WTC11 (cell line): ENCODE data around the gene ZNF350.

ENCODE experiments used
- CREB1 ChIP-seq: sonication (generic); formaldehyde crosslinking; IDR thresholded peaks from 2 replicates; pipeline ENCODE4 v1.8.0; 2023; ENCODE audit warnings: mild to moderate bottlenecking, missing genetic modification reagents
- CREM ChIP-seq: sonication (generic); formaldehyde crosslinking; IDR thresholded peaks from 2 replicates; pipeline ENCODE4 v1.8.1; 2022; ENCODE audit warnings: mild to moderate bottlenecking, missing genetic modification reagents, moderate library complexity
- MXD4 ChIP-seq: fragments of 250-450 bp; sonication (Bioruptor Pico); IDR thresholded peaks from 2 replicates; pipeline ENCODE4 v1.8.0; 2021; ENCODE audit warnings: mild to moderate bottlenecking, moderate library complexity, borderline replicate concordance
- TF ChIP-seq, protein P1 (sequence below): fragments of 200-600 bp; IDR thresholded peaks from 2 replicates; pipeline ENCODE4 v1.8.0; 2022; ENCODE audit warnings: antibody characterized with exemption
- TF ChIP-seq, protein P2 (sequence below): sonication (generic); formaldehyde crosslinking; IDR thresholded peaks from 2 replicates; pipeline ENCODE4 v1.8.1; 2022; ENCODE audit warnings: low read depth, missing genetic modification reagents, borderline replicate concordance
- TF ChIP-seq, protein P3 (sequence below): fragments of 250-450 bp; sonication (Bioruptor Pico); IDR thresholded peaks from 2 replicates; pipeline ENCODE4 v2.1.2; 2022; ENCODE audit warnings: mild to moderate bottlenecking, moderate library complexity

DNA sequence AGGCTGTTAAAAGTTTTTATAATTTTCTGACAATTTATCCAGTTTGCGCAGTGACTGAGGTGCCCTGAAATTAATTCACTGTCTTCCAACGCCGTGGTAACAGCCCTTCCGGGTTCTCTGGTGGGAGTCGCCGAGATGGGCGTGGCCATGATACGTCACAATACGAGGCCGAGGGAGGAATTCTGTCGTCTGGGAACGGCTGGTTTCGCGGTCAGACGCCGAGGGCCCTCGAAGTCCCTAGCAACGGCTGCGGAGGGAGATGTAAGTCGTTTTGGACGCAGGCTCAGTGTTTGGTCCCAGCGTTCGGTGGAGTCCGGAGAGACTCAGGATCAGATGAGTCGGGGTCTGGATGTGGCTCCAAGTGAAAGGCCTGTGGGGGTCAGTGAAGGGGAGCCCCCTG is 37.7 kb downstream of the ZNF350 start:
- TF ChIP-seq, protein P1, sequence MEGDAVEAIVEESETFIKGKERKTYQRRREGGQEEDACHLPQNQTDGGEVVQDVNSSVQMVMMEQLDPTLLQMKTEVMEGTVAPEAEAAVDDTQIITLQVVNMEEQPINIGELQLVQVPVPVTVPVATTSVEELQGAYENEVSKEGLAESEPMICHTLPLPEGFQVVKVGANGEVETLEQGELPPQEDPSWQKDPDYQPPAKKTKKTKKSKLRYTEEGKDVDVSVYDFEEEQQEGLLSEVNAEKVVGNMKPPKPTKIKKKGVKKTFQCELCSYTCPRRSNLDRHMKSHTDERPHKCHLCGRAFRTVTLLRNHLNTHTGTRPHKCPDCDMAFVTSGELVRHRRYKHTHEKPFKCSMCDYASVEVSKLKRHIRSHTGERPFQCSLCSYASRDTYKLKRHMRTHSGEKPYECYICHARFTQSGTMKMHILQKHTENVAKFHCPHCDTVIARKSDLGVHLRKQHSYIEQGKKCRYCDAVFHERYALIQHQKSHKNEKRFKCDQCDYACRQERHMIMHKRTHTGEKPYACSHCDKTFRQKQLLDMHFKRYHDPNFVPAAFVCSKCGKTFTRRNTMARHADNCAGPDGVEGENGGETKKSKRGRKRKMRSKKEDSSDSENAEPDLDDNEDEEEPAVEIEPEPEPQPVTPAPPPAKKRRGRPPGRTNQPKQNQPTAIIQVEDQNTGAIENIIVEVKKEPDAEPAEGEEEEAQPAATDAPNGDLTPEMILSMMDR: no peak
- TF ChIP-seq CREB1 (CRISPR knock-in tag) (no peak), MXD4 (no peak), CREM (CRISPR knock-in tag) (no peak)
- TF ChIP-seq, protein P2, sequence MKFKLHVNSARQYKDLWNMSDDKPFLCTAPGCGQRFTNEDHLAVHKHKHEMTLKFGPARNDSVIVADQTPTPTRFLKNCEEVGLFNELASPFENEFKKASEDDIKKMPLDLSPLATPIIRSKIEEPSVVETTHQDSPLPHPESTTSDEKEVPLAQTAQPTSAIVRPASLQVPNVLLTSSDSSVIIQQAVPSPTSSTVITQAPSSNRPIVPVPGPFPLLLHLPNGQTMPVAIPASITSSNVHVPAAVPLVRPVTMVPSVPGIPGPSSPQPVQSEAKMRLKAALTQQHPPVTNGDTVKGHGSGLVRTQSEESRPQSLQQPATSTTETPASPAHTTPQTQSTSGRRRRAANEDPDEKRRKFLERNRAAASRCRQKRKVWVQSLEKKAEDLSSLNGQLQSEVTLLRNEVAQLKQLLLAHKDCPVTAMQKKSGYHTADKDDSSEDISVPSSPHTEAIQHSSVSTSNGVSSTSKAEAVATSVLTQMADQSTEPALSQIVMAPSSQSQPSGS: no peak
- TF ChIP-seq, protein P3, sequence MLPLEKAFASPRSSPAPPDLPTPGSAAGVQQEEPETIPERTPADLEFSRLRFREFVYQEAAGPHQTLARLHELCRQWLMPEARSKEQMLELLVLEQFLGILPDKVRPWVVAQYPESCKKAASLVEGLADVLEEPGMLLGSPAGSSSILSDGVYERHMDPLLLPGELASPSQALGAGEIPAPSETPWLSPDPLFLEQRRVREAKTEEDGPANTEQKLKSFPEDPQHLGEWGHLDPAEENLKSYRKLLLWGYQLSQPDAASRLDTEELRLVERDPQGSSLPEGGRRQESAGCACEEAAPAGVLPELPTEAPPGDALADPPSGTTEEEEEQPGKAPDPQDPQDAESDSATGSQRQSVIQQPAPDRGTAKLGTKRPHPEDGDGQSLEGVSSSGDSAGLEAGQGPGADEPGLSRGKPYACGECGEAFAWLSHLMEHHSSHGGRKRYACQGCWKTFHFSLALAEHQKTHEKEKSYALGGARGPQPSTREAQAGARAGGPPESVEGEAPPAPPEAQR (CRISPR knock-in tag): no peak
